ENCODE measurements around the gene RASSF7.

The RASSF7 gene

DNA sequence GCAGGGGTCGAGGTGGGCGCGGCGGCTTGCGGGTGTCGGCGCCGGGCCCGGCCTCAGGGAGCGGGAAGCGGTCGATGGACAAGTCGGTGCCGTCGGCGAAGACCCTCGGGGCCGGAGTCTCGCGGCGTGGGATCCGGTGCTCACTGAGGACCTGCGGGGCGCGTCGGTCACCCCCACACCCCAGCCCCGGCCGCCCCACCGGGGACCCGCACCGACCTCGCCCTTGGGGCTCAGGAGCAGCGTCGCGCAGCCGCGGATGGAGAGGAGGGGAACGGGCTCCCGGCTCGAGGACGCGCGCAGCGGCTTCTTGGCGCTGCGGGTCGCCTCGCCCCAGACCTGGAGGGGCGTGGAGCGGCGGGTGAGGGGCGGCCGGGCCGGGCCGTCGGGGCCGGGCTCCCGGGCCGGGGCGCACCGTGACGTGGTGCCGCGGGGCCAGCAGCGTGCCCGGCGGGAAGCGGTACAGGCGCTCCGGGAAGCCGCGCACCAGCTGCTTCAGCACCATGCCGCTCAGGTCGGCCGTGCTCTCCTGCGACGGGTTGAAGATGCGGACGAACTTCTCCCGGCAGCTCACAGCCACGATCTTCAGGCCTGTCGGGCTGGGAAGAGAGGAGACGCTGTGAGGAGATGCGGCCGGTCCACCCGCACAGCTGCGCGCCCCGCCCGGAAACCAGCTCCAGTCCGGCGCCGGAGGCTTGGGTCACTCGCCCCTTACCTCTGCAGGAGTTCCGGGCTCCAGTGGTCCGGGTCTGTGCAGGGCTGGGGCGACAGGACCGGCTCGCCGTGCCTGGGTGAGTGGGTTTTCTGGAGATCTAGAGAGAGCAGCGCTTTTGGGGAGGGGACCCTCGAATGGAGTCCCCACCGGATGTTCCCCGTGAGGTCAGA is 4.7 kb upstream of the RASSF7 start (continued):
- TF ChIP-seq, protein P1, sequence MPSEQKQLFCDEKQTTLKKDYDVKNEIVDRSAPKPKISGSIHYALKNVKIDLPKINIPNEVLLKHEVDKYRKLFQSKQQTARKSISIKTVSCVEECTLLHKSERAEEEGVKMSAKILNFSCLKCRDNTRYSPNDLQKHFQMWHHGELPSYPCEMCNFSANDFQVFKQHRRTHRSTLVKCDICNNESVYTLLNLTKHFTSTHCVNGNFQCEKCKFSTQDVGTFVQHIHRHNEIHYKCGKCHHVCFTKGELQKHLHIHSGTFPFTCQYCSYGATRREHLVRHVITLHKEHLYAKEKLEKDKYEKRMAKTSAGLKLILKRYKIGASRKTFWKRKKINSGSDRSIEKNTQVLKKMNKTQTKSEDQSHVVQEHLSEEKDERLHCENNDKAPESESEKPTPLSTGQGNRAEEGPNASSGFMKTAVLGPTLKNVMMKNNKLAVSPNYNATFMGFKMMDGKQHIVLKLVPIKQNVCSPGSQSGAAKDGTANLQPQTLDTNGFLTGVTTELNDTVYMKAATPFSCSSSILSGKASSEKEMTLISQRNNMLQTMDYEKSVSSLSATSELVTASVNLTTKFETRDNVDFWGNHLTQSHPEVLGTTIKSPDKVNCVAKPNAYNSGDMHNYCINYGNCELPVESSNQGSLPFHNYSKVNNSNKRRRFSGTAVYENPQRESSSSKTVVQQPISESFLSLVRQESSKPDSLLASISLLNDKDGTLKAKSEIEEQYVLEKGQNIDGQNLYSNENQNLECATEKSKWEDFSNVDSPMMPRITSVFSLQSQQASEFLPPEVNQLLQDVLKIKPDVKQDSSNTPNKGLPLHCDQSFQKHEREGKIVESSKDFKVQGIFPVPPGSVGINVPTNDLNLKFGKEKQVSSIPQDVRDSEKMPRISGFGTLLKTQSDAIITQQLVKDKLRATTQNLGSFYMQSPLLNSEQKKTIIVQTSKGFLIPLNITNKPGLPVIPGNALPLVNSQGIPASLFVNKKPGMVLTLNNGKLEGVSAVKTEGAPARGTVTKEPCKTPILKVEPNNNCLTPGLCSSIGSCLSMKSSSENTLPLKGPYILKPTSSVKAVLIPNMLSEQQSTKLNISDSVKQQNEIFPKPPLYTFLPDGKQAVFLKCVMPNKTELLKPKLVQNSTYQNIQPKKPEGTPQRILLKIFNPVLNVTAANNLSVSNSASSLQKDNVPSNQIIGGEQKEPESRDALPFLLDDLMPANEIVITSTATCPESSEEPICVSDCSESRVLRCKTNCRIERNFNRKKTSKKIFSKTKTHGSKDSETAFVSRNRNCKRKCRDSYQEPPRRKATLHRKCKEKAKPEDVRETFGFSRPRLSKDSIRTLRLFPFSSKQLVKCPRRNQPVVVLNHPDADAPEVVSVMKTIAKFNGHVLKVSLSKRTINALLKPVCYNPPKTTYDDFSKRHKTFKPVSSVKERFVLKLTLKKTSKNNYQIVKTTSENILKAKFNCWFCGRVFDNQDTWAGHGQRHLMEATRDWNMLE (tag by site-specific recombination; conservative IDR thresholded peaks at IDR 0.05; ENCODE audit: low read depth) = no peak
- no peak for TF ChIP-seq GFI1B (tag by site-specific recombination; IDR thresholded peaks at IDR 0.05)
- TF ChIP-seq, protein P2, sequence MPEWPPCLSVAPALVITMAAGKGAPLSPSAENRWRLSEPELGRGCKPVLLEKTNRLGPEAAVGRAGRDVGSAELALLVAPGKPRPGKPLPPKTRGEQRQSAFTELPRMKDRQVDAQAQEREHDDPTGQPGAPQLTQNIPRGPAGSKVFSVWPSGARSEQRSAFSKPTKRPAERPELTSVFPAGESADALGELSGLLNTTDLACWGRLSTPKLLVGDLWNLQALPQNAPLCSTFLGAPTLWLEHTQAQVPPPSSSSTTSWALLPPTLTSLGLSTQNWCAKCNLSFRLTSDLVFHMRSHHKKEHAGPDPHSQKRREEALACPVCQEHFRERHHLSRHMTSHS (tag by site-specific recombination; IDR thresholded peaks at IDR 0.05) = no peak
- TF ChIP-seq ZNF529 (tag by site-specific recombination; IDR thresholded peaks at IDR 0.05; ENCODE audit: insufficient replicate concordance) = no peak
- TF ChIP-seq ZNF112 (tag by site-specific recombination; IDR thresholded peaks at IDR 0.05) = no peak
- TF ChIP-seq ZNF48 (tag by site-specific recombination; IDR thresholded peaks at IDR 0.05) = no peak
- TF ChIP-seq KLF1 (tag by site-specific recombination; IDR thresholded peaks at IDR 0.05) = no peak
- no peak for TF ChIP-seq ZNF341 (tag by site-specific recombination; IDR thresholded peaks at IDR 0.05; ENCODE audit: low read depth)
- TF ChIP-seq ZSCAN16 (tag by site-specific recombination; IDR thresholded peaks at IDR 0.05) = no peak

DNA sequence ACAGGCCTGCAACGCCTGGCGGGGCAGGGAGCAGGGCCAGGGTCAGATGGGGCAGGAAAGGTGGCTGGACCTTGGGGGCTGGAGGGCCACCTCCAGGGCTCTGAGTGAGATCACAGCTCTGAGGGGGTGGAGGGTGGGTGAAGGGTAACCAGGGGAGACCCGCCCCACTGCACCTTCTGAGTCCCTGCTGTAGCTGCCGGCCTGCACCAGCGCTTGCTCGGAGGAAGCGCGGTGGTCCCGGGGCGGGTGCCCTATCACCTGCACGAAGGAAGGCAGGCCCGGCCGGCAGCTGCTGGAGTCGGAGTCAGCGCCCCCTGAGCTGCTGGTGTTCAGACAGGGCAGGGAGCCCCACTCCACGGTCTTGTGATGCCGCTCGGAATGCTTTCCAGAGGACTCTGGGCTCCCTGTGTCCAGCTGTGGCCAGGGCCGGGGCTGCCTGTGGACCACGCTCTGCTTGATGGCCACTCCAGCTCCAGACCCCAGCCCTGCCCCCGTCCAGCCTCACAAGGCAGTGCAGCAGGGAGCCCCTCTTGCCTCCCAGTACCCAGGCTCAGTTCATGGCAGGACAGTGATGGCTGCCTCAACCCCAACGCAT is 4.0 kb upstream of the RASSF7 start:
- Histone ChIP-seq H3K27ac (ENCODE audit: extremely low read depth, low read depth, low read length) (no peak overlapping the region), H3K4me1 (ENCODE audit: control insufficient read depth, insufficient read depth, low read length) (no peaks in the 10 kb centered on the region), H3K4me3 (ENCODE audit: low read depth, low read length) (no peak overlapping the region), H3K36me3 (ENCODE audit: control insufficient read depth in 2 of 2, insufficient read depth in 1 of 2, low read length in 2 of 2) (no peaks in the 10 kb centered on the region), H3K9me3 (ENCODE audit: control insufficient read depth, insufficient read depth, low read depth, low read length) (no peaks in the 10 kb centered on the region)
- ChIA-PET CTCF (interaction anchor here (0.6 to 2.8 kb wide), 4 partner anchors 9 to 171 kb away, joined by 3 to 17 read pairs (median 3); no protein-coding TSS in a partner anchor), POLR2A (interaction anchor here (1.0 to 1.4 kb wide), 2 partner anchors 10 to 19 kb away, joined by 3 read pairs; no protein-coding TSS in a partner anchor)
- TF ChIP-seq SALL2 (tag by site-specific recombination; IDR thresholded peaks at IDR 0.05; ENCODE audit: borderline replicate concordance) = no peak
- peak; percentile 33 for TF ChIP-seq GLIS2 (tag by site-specific recombination; IDR thresholded peaks at IDR 0.05)

DNA sequence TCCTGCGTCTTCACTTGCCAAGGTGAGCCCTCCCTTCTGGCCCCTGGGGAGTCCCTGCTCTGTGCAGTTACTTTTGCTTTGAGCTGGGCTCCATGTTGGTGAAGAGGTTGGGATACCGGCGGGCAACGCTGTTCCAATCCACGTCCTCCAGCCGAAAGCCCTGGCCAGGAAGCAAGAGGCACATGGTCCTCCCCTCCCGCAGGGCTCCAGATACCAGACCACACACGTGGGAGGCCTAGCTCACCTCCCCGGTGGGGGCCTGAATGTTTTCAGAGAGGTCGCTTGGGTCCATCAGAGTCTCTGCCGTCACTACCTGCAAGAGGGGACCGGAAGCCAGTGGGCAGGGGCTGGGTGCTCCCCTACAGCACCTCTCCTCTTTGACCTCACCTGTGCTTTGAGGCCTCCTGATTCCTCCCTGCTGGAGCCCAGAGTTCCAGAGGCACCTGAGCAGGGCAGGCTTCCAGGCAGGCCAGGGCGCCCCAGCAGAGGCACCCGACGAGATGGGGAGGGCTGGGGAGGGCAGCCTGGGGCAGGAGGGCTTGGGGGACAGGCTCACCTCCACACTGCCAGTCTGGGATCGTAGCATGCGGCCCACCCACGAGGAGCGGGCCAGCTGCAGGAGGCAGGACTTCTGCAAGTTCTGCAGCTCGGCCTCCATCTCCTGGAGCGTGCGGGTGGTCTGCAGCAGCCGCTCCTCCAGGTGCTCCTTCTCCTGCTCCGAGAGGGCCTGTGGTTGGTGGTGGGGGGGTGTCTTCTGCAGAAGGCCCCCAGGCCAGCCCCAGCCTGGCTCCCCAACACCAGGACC is 3.2 kb upstream of the RASSF7 start:
- Histone ChIP-seq H3K4me3 (ENCODE audit: low read depth, low read length) (no peak overlapping the region), H3K9me3 (ENCODE audit: control insufficient read depth, insufficient read depth, low read depth, low read length) (no peaks in the 10 kb centered on the region), H3K36me3 (ENCODE audit: control insufficient read depth in 2 of 2, insufficient read depth in 1 of 2, low read length in 2 of 2) (peaks cover 0 to 7% of the 10 kb centered on the region in 2 experiments; a peak in 1 of 3 replicates), H3K4me1 (ENCODE audit: control insufficient read depth, insufficient read depth, low read length) (no peaks in the 10 kb centered on the region), H3K27ac (ENCODE audit: extremely low read depth, low read depth, low read length) (no peak overlapping the region)
- POLR2A ChIA-PET = interaction anchor here (1.4 kb wide), 1 partner anchor 9 kb away, joined by 3 read pairs; no protein-coding TSS in a partner anchor
- TF ChIP-seq, protein P3, sequence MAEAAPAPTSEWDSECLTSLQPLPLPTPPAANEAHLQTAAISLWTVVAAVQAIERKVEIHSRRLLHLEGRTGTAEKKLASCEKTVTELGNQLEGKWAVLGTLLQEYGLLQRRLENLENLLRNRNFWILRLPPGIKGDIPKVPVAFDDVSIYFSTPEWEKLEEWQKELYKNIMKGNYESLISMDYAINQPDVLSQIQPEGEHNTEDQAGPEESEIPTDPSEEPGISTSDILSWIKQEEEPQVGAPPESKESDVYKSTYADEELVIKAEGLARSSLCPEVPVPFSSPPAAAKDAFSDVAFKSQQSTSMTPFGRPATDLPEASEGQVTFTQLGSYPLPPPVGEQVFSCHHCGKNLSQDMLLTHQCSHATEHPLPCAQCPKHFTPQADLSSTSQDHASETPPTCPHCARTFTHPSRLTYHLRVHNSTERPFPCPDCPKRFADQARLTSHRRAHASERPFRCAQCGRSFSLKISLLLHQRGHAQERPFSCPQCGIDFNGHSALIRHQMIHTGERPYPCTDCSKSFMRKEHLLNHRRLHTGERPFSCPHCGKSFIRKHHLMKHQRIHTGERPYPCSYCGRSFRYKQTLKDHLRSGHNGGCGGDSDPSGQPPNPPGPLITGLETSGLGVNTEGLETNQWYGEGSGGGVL (tag by site-specific recombination; IDR thresholded peaks at IDR 0.05) = no peak
- TF ChIP-seq GLIS1 (tag by site-specific recombination; IDR thresholded peaks at IDR 0.05) (peak; percentile 28; the same call in 1 of the 2 replicates), EGR2 (tag by site-specific recombination; IDR thresholded peaks at IDR 0.05; ENCODE audit: low read depth) (0 out of 2 replicates have a peak, but pooled peaks have one; percentile 2)
- CTCF ChIA-PET = interaction anchor here (0.6 to 1.1 kb wide), 2 partner anchors 8 to 36 kb away, joined by 3 read pairs; no protein-coding TSS in a partner anchor

All from HEK293 (cell line).